SH-SY5Y (cell line): Measurements from ENCODE around the gene EDNRA.

Experiments used
- GATA2 ChIP-seq: IDR thresholded peaks from 2 replicates; pipeline ENCODE4 v1.6.1; 2011; ENCODE audit warnings: mild to moderate bottlenecking, low read depth, low read length
- GATA3 ChIP-seq: IDR thresholded peaks from 2 replicates; pipeline ENCODE4 v1.6.1; 2011; ENCODE audit warnings: low read depth, mild to moderate bottlenecking, low read length, moderate library complexity

Gene EDNRA

DNA sequence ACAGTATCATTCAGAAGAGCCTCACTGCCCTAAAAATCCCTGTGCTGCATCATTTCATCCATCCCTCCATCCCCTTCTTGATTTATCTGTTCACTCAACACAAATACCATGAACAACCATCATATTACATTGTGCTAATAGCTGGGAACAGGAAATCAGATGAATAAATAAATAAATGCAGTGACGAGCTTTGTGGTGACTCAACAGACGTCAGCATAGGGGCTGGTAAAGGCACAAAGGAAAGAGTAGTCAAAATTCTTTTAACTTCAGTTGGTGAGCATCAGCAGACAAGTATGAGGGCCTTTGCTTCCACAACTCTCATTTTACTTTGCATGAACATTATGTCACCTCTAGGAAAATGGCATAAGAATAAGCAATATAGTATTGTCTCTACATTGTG lies 65.5 kb downstream of the EDNRA start:
- TF ChIP-seq GATA3 (no peak), GATA2 (no peak)

DNA sequence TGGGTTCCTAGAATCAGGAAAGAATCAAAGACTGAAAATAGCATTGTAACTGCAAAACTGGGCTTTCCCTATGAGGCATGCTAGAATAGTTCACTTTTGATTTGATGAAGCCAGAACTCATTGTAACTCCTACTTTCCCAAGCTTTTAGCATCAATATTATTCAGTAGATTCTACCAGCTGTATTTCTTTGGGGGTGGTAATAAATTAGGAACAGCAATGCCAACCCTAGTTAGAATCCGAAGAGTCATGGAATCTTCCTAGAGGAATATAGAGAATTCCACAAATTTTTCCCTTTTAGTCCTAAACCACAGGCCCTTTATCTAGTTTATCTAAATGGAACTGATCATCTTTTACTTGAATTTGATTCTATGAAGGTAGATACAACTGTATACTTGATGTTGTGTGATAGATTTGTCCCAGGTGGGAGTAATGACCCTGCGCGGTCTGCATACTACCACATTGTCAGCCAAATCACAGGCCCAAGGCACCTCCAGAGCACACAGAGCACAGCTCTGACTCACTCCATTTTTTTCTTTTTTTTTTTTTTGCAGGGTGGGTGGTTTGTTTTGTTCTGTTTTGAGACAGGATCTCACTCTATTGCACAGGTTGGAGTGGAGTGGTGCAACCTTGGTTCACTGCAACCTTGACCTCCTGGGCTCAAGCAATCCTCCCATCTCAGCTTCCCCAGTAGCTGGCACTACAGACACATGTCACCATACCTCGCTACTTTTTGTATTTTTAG lies 66.6 kb downstream of the EDNRA start:
- TF ChIP-seq GATA2 (no peak), GATA3 (no peak)

DNA sequence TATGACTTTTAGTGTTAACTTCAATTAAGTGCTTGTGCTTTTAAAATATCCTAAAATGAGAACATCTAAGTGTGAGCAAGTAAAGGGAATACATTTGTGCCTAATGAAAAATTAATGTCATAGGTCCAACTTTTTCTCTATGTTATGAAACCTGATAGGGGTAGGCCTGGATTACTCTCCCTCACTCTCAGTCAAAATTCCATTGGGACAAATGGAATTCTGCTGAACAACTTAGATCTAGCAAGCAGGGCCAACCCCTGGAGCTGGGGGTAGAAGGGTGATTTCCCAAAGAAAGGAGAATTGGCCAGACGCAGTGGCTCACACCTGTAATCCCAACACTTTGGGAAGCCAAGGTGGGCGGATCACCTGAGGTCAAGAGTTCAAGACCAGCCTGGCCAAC lies 67.4 kb downstream of the EDNRA start:
- TF ChIP-seq GATA3 (no peak), GATA2 (no peak)

DNA sequence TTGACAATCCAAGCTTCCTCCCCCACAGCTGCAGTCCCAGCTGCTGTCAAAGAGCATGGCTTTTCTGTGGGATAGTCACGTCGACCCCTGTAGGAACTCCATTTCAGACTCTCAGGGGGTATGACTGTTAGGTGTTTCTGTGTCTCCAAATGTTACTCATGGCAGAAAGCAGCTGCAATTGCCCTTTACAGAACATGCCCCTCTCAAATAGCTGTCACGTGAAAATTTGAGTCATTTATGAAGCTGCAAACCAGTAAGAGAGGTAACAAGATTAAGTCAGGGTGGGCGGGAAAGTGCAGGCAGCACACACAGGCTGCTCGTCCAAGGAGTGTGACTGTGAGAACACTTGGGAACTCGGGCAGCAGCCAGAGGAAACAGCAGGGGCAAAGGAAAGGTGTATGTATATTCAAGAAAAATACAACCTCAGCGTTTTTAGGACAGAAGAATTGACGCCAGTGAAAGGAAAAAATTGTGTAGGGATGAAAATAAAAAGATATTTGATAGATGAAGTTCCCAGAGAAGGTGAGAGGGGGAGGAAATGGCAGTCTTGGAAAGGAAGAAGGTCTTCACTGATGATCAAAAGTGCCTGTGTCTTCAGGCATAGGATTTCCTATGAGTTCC lies 69.8 kb downstream of the EDNRA start:
- TF ChIP-seq GATA2 (no peak), GATA3 (no peak)

DNA sequence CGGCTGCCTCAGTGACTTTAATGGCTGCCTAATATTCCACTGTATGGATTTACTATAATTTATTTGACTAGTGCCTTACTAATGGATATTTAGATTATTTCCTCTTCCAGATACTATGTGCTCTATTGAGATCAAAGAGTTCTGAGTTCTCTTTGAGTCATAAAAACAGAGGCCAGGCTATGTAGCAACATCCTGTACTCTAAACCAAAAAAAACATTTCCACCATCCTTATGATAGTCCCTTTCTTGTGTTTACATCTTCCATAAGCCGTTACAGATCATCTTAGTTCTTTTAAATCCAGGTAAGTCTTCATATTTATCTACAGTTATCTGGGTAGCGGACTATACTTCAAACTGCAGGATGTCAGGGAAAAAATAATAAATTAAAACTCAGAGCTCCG lies 79.7 kb downstream of the EDNRA start:
- no peak for TF ChIP-seq GATA3
- TF ChIP-seq GATA2, result no peak

DNA sequence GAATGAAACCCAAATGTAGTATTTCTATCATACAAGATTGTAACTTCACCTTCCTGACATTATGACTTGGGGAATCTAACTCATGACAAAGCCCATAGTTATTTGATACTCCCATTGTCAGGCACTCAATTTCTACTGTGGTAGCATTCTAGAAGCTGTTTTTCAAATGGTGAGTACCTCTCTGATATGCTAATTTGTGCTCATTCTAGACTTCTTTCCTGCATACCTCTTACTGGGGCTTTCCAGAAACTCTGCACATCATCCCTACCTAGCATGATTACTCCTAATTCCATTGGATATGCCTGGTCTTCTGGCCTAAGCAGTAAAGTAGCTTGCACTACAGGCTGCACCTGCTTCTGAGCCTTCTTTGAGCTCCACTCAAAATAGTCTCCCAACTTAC lies 85.9 kb downstream of the EDNRA start:
- TF ChIP-seq GATA3, result no peak
- TF ChIP-seq GATA2, result no peak

DNA sequence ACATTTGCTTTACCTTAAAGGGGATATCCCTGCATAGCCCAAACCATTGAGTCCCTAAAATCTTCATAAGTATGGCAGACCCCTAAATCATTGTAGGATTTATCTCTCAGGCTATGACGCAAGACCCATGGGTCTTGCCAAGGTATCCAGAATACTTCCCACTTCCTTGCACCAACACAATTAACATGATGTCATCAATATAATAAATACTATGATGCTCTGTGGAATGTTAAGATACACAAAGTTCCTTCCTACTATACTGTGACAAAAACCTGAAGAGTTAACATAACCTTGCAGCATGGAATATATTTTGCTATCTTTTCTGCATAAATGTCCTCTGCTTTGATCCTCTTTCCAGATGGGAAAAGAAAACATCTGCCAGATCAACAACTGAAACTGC lies 86.4 kb downstream of the EDNRA start:
- no peak for TF ChIP-seq GATA2
- no peak for TF ChIP-seq GATA3

DNA sequence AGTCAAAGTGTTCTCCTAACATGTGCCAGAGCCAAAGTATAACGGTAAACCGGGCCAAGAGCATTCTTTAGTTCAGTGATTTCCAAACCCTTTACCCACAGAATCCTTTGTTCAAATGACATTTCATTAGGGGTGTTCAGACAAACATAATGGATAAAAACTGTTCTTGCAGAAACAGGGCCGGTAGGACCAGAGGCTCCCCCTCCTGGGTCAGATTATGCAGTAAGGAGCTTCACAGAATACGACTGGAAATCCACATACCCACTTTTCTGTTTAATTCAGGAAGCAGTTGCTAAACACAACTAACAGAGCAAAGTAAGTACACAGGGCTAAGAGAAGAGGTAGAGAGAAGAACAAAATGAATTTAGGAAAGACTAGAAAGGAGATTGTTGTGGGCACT lies 89.7 kb downstream of the EDNRA start:
- TF ChIP-seq GATA3, result no peak
- TF ChIP-seq GATA2, result no peak

DNA sequence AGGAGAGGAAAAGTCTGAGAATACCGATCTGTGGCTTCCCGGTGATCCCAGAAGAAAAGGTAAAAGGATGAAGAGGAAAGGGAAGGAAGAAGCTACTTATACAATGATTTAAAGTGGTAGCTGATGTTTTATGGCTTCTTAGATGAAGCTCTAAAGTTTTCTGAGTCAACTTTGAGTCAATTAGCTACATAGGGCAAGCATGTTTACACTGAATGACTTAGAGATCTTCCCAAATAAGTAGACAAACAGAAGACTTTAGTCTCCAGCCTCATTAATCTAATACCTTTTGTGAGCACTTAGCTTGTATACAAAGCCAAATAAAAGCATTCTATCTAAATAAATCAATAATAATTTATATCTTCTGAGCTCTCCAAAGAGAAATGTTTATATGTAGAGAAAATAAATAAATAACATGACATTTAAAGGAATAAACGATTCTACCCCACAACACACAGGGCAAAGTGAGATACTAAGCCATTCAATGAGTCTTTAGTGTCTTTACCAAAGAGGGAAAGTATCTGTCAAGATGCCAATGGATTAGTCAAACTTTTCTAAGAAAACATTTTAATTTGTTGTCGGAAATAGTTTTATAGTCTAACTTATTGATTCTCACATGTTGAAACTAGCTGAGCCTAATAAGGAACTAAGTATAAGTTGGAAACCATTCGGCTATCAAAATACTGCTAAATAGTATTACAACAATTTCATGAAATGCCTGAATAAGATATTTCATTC lies 90.3 kb downstream of the EDNRA start:
- TF ChIP-seq GATA3 (no peak), GATA2 (no peak)

DNA sequence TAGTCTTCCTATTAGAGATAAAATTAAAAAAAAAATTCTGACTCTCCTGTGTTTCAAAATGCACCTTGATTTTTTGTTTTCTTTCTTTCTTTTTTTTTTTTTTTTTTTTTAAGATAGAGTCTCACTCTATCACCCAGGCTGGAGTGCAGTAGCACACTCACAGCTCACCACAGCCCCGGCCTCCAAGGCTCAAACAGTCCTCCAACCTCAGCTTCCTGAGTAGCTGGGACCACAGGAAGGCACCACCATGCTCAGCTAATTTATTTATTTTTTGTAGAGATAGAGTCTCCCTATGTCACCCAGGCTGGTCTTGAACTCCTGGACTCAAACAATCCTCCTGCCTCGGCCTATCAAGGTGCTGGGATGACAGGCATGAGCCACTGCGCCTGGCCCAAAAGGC lies 95.2 kb downstream of the EDNRA start:
- TF ChIP-seq GATA3 (no peak), GATA2 (no peak)

DNA sequence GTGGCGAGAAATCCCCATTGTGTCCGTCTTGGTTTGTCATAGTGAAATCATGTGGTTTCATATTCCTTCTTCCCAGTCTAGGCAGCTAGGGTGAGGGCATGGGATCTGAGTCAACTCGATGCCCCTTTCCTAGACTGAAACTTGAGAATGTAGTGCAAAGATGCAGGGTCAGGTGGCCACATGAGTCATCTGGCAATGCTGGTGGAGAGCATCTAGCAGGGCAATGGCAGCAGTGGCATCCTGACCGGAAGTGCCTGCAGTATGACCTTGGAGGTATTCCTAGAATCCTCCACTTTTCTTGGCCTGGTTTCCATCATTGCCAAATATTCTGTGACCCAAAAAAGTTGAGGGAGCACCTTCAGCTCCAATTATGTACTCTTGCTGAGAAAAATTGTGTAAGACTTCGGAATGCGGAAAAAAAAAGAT lies 97.2 kb downstream of the EDNRA start:
- TF ChIP-seq GATA2 (no peak), GATA3 (no peak)

DNA sequence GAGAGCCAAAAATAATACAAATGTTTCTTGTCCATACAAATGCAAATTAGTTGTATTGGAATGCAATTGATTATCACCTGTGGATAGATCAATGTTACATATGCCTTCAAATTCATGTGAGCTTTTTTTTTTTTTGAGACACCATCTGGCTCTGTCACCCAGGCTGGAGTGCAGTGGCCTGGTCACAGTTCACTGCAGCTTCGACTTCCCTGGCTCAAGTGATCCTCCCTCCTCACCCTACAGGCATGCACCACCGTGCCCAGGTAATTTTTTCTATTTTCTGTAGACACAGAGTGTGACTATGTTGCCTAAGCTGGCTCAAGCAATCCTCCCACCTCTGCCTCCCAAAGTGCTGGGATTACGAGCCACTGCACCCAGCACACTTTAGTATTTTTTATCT lies 97.7 kb downstream of the EDNRA start:
- TF ChIP-seq GATA3 (no peak), GATA2 (no peak)

DNA sequence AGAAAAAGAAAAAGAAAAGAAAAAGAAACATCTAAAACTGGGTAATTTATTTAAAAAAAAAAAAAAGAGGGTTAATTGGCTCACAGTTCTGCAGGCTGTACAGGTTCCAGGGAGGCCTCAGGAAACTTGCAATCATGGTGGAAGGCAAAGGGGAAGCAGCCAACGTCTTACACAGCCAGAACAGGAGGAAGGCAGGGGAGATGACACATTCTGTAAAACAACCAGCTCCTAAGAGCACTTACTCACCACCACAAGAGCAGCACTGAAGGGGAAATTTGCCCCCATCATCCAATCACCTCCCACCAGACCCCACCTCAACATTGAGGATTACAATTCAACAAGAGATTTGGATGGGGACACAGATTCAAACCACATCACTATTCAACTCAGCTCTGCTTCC lies 99.5 kb downstream of the EDNRA start:
- TF ChIP-seq GATA3 (no peak), GATA2 (no peak)

DNA sequence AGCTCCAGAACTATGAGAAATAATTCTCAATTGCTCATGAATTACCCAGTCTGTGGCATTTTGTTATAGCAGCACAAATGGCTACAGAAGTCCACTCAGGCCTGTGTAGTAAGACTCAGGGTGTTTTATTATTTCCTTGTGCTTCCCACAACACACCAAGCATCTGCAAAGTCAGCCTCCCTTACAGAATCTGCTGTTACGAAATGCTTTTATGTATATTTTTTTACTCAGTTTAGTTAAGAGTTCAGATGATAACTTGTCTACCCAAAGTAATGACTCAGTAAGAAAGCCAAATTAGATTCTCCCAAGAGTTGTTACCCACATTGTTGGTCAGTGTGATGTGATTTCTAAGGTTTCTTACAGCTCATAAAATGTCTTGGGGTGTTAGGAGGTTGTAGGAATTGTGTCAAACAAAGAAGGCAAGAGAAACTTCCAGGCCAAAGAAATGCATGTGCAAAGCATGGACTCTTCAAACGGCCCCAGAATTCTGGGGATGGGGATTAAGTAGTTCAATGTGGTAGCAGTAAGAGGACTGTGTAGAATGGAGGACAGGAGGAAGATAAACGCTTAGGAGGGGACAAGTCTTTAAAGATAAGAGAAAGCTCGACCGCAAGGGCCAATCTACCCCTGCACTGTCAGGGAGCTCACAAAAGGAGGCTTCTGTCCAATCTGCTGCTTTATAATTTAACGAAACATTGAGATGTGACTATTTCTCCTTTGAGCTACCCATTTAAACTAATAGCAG lies 100.9 kb downstream of the EDNRA start:
- TF ChIP-seq GATA3 (no peak), GATA2 (no peak)

DNA sequence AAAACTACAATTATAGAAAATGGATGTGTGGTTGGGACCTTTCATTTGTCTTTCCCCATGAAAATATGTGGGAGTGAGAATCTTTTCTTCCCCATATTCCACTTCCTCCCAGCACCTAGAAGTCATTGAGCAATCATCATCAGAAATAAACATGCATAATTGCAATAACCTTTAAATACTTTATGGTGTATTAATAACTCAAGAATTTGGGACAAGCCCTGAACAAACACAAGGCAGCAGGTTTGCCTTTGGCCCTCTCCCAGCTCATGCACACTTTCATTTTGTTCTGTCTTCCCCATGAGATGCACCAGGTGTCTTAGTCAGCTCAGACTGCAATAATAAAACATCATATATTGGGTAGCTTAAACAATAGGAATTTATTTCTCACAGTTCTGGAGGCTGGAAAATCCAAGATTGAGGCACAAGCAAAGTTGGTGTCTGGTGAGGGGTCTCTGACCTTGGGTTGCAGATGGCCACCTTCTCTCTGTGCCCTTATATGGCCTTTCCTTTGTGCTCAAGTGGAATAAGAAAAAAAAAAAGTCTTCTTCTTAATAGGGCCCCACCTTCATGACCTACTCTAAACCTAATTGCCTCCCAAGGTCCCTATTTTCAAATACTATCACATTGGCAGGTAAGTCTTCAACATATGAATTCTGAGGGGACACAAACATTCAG lies 101.6 kb downstream of the EDNRA start:
- TF ChIP-seq GATA3 (no peak), GATA2 (no peak)
